Lower leg skin (tissue), 3 donors: ENCODE measurements around the gene EXOSC2.

ENCODE experiments used
- POLR2A ChIP-seq, 2 donors: fragments of 450-650 bp; IDR thresholded peaks; one replicate each; pipeline ENCODE4 v1.6.1; 2016 to 2017; ENCODE audit warnings: antibody characterized with exemption in 2 of 2, mild to moderate bottlenecking in 1 of 2, moderate library complexity in 1 of 2
- TF ChIP-seq, protein P1 (sequence below), 3 donors: fragments of 450-650 bp; IDR thresholded peaks; one replicate each; pipeline ENCODE4 v1.5.1; 2016; ENCODE audit warnings: antibody characterized with exemption in 3 of 3, mild to moderate bottlenecking in 3 of 3, moderate library complexity in 2 of 3

DNA sequence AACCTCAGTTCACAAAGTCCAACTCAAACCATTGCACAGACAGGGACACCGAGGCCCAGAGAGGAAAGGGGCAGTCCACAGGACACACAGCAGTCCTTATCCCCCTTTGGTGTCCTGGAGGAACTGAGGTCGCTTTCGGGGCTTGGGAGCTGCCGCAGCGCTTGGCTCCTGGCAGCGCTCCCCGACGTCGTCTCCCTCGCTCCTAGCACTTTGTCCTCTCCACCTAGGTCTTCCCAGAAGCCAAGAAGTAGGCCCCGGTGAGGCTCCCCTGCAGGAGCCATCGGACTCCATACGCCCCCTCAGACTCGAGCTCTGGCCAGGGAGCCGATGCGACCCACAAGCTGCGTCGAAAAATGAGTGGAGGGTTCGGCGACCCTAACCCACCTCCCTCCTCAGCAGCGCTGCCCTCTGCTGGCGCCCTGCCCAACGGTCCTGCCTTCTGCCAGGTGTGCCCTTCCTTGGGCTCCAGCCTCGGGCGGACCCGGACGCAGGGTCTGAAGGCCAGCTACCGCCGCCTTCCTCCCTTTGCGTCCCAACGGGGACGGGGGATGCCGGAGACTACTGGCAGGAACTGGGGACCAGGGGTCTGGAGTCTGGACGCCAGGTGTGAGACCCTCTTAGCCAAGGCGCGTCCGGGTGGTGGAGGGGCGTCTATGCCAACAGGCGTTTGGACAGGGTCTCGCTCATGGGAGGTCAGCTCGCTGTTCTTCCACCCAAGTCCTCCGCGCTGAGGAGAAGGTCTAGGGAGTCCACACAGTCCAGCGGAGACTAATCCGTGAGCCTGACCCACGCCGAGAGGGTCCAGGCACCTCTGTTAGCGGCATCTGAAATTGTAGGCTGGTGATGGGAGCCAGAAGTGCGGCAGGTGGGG is 31.2 kb upstream of the EXOSC2 start:
- TF ChIP-seq POLR2A (IDR thresholded peaks at IDR 0.05) = no peak
- TF ChIP-seq, protein P1, sequence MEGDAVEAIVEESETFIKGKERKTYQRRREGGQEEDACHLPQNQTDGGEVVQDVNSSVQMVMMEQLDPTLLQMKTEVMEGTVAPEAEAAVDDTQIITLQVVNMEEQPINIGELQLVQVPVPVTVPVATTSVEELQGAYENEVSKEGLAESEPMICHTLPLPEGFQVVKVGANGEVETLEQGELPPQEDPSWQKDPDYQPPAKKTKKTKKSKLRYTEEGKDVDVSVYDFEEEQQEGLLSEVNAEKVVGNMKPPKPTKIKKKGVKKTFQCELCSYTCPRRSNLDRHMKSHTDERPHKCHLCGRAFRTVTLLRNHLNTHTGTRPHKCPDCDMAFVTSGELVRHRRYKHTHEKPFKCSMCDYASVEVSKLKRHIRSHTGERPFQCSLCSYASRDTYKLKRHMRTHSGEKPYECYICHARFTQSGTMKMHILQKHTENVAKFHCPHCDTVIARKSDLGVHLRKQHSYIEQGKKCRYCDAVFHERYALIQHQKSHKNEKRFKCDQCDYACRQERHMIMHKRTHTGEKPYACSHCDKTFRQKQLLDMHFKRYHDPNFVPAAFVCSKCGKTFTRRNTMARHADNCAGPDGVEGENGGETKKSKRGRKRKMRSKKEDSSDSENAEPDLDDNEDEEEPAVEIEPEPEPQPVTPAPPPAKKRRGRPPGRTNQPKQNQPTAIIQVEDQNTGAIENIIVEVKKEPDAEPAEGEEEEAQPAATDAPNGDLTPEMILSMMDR (IDR thresholded peaks at IDR 0.05) = no peak
